GM21381 (cell line): ENCODE data around the gene SNRNP27.
"Not testable (repeated sequence)": the region's sequence is repeated elsewhere in the genome, so short reads cannot be mapped to it uniquely, and the experiment has no call there.

Experiments
- ATAC-seq: cut with Tn5 transposase; IDR thresholded peaks from one replicate; pipeline ENCODE4 v1.9.1; 2021; ENCODE audit warnings: mild to moderate bottlenecking, moderate library complexity; ENCODE audit not compliant: unreplicated experiment

SNRNP27 gene

GRCh38 chr2:69893684-69894551 is at the start of gene SNRNP27:
Gene SNRNP27, plus strand, starts transcription at chr2:69893956. Its CDS starts 29 bp downstream, at chr2:69893985.
- ATAC-seq: peak; percentile 67

GRCh38 chr2:69843993-69844392 is 49.8 kb upstream of the SNRNP27 start:
- ATAC-seq: no peak

GRCh38 chr2:69844560-69844959 is 49.2 kb upstream of the SNRNP27 start:
- ATAC-seq: no peak

- ATAC-seq: no peak
Observed at GRCh38 chr2:69846182-69847067, 47.3 kb upstream of the SNRNP27 start.

- ATAC-seq: no peak
Observed at GRCh38 chr2:69847068-69847828, 46.5 kb upstream of the SNRNP27 start.

GRCh38 chr2:69848186-69848790 is 45.5 kb upstream of the SNRNP27 start:
- ATAC-seq: no peak

- no peak for ATAC-seq
Observed at GRCh38 chr2:69858261-69858660, 35.5 kb upstream of the SNRNP27 start.

GRCh38 chr2:69863298-69863697 is 30.5 kb upstream of the SNRNP27 start:
- ATAC-seq: no peak

GRCh38 chr2:69888451-69888850 is 5.3 kb upstream of the SNRNP27 start:
- no peak for ATAC-seq

GRCh38 chr2:69889302-69889701 is 4.5 kb upstream of the SNRNP27 start:
- no peak for ATAC-seq

GRCh38 chr2:69890881-69891280 is 2.9 kb upstream of the SNRNP27 start:
- ATAC-seq: no peak

GRCh38 chr2:69892838-69893424 is 825 bp upstream of the SNRNP27 start:
- not testable (repeated sequence) for ATAC-seq

GRCh38 chr2:69894737-69895136 is 981 bp downstream of the SNRNP27 start:
- not testable (repeated sequence) for ATAC-seq

- no peak for ATAC-seq
Observed at GRCh38 chr2:69902213-69902922, 8.6 kb downstream of the SNRNP27 start.

- no peak for ATAC-seq
Observed at GRCh38 chr2:69907216-69907615, 13.5 kb downstream of the SNRNP27 start.

GRCh38 chr2:69911985-69912563 is 18.3 kb downstream of the SNRNP27 start:
- no peak for ATAC-seq

GRCh38 chr2:69914164-69914949 is 20.6 kb downstream of the SNRNP27 start:
- ATAC-seq: peak; percentile 85
